GM12874 (cell line): ENCODE results near the gene SMOC2.

Experiments used
- CTCF ChIP-seq: IDR thresholded peaks from 2 replicates; pipeline ENCODE4 v1.5.1; 2011; ENCODE audit warnings: low read depth, mild to moderate bottlenecking, control low read depth, low read length, moderate library complexity; ENCODE audit not compliant: insufficient read depth

SMOC2 gene, protein sequence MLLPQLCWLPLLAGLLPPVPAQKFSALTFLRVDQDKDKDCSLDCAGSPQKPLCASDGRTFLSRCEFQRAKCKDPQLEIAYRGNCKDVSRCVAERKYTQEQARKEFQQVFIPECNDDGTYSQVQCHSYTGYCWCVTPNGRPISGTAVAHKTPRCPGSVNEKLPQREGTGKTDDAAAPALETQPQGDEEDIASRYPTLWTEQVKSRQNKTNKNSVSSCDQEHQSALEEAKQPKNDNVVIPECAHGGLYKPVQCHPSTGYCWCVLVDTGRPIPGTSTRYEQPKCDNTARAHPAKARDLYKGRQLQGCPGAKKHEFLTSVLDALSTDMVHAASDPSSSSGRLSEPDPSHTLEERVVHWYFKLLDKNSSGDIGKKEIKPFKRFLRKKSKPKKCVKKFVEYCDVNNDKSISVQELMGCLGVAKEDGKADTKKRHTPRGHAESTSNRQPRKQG

GRCh38 chr6:168440520-168441433 lies at the start of gene SMOC2:
TSS of gene SMOC2 (plus strand) at chr6:168441184. CDS start at chr6:168441371, 187 bp downstream.
- TF ChIP-seq CTCF: no peak

- TF ChIP-seq CTCF: no peak
Measured at GRCh38 chr6:168393126-168393870, 47.7 kb upstream of the SMOC2 start.

- TF ChIP-seq CTCF: no peak
Measured at GRCh38 chr6:168394606-168395005, 46.4 kb upstream of the SMOC2 start.

DNA sequence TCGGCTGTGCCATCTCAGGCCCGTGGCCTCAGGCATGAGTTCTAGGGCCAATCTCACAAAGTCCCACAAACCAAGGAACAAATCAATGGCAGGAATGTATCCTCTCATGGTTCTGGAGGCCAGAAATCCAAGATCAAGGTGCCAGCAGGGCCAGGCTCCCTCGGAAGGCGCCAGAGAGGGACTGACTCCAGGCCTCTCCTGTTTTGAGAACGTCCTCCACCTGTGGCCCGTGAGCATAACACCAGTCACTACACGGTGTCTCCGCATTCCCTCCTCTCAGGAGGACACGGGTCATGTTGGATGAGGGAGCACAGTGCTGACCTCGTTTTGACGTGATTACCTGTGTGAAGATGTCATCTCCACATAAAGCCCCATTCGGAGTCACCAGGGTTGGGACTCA lies 45.0 kb upstream of the SMOC2 start:
- no peak for TF ChIP-seq CTCF

GRCh38 chr6:168396561-168396960 lies 44.4 kb upstream of the SMOC2 start:
- TF ChIP-seq CTCF: no peak

DNA sequence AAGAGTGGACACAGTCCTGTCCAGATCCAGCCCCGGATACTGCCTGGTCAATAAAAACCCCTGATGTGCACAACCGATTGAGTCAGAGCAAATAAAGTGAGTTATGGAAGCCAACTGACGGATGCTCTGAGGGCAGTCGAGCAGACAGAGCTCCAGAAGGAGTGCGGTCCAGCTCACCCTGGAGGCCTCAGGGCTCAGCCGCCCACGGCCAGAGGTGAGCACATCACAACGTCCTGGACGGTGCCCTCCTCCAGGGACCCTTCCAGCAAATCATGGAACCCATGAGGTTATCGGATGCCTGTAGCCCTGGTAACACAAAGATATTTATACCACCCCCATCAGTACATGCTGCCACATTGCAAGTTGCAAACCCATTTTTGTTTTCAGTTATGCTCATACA lies 44.0 kb upstream of the SMOC2 start:
- no peak for TF ChIP-seq CTCF

- no peak for TF ChIP-seq CTCF
Measured at GRCh38 chr6:168400037-168400436, 40.9 kb upstream of the SMOC2 start.
